ENCODE results near the gene DNAJC4.

Gene DNAJC4

GRCh38 chr11:64229090-64229743 lies 1.1 kb upstream of the DNAJC4 start:
- DNase-seq: no peak

GRCh38 chr11:64229744-64230170 lies 591 bp upstream of the DNAJC4 start:
- no peak for DNase-seq

- DNase-seq: no peak
Measured at GRCh38 chr11:64230985-64231365, 627 bp downstream of the DNAJC4 start.

- no peak for DNase-seq
Measured at GRCh38 chr11:64231546-64231945, 1.2 kb downstream of the DNAJC4 start.

- no peak for DNase-seq
Measured at GRCh38 chr11:64232182-64232966, 2.0 kb downstream of the DNAJC4 start.

- DNase-seq: no peak
Measured at GRCh38 chr11:64232967-64233315, 2.6 kb downstream of the DNAJC4 start.

GRCh38 chr11:64233913-64234586 lies 3.7 kb downstream of the DNAJC4 start, which contains the start of gene VEGFB:
TSS of gene VEGFB (plus strand) at chr11:64234584. CDS start at chr11:64234834, 250 bp downstream.
- peak; percentile 67 for DNase-seq

GRCh38 chr11:64234647-64235379 lies 4.5 kb downstream of the DNAJC4 start:
- DNase-seq: peak; percentile 29

GRCh38 chr11:64235437-64236161 lies 5.3 kb downstream of the DNAJC4 start:
- no peak for DNase-seq

GRCh38 chr11:64237484-64237951 lies 7.2 kb downstream of the DNAJC4 start:
- DNase-seq: no peak

GRCh38 chr11:64238076-64238475 lies 7.7 kb downstream of the DNAJC4 start:
- no peak for DNase-seq

GRCh38 chr11:64238999-64239398 lies 8.7 kb downstream of the DNAJC4 start:
- DNase-seq: no peak

GRCh38 chr11:64239662-64240434 lies 9.5 kb downstream of the DNAJC4 start:
- no peak for DNase-seq

GRCh38 chr11:64240435-64241240 lies 10.3 kb downstream of the DNAJC4 start, which contains the start of gene FKBP2:
TSS of gene FKBP2 (plus strand) at chr11:64241095. CDS start at chr11:64242388, 1,293 bp downstream.
- DNase-seq: peak; percentile 96

GRCh38 chr11:64241241-64241490 lies 10.8 kb downstream of the DNAJC4 start:
- DNase-seq: peak; percentile 98

- DNase-seq: peak; percentile 39
Measured at GRCh38 chr11:64241491-64242374, 11.4 kb downstream of the DNAJC4 start.

- no peak for DNase-seq
Measured at GRCh38 chr11:64243236-64243854, 13.0 kb downstream of the DNAJC4 start.

GRCh38 chr11:64244107-64244506 lies 13.8 kb downstream of the DNAJC4 start:
- DNase-seq: no peak

- no peak for DNase-seq
Measured at GRCh38 chr11:64244966-64245365, 14.6 kb downstream of the DNAJC4 start.
